NCI-H1417 (cell line): Measurements from ENCODE around the gene NCOA3.
A peak's percentile ranks its signal among the peaks of the same experiment; 100 is the strongest.
"Not testable (repeated sequence)": the region's sequence is repeated elsewhere in the genome, so short reads cannot be mapped to it uniquely, and the experiment has no call there.

Experiments used
- DNase-seq, 3 experiments: peaks; one replicate each; lab custom pipeline; 2025; lab: John Stamatoyannopoulos, UW

The NCOA3 gene

GRCh38 chr20:47501482-47502270, at the start of gene NCOA3:
Gene NCOA3 (plus strand): TSS chr20:47501887. CDS start chr20:47622248, 120,361 bp downstream.
- DNase-seq = peak; percentile 93 to 98 (median 98)

GRCh38 chr20:47452736-47453161, 48.9 kb upstream of the NCOA3 start:
- no peak for DNase-seq

- DNase-seq = no peak
These were observed 48.4 kb upstream of the NCOA3 start for GRCh38 chr20:47453167-47453782.

GRCh38 chr20:47454298-47455132, 47.2 kb upstream of the NCOA3 start:
- no peak for DNase-seq

- DNase-seq = no peak
These were observed 46.3 kb upstream of the NCOA3 start for GRCh38 chr20:47455133-47456040.

GRCh38 chr20:47456041-47456537, 45.6 kb upstream of the NCOA3 start:
- no peak for DNase-seq

- no peak for DNase-seq
These were observed 44.5 kb upstream of the NCOA3 start for GRCh38 chr20:47456952-47457724.

- DNase-seq = not testable (repeated sequence)
These were observed 43.2 kb upstream of the NCOA3 start for GRCh38 chr20:47458280-47459050.

GRCh38 chr20:47459344-47460073, 42.2 kb upstream of the NCOA3 start:
- DNase-seq = no peak

- not testable (repeated sequence) for DNase-seq
These were observed 41.0 kb upstream of the NCOA3 start for GRCh38 chr20:47460761-47461112.

- DNase-seq = no peak
These were observed 40.5 kb upstream of the NCOA3 start for GRCh38 chr20:47461120-47461685.

GRCh38 chr20:47461906-47462305, 39.8 kb upstream of the NCOA3 start:
- DNase-seq = not testable (repeated sequence)

- DNase-seq = peak in 2 of 3 experiments; percentile 6 to 43
These were observed 37.1 kb upstream of the NCOA3 start for GRCh38 chr20:47464380-47465101.

- DNase-seq = no peak
These were observed 36.2 kb upstream of the NCOA3 start for GRCh38 chr20:47465335-47466090.

GRCh38 chr20:47466213-47466612, 35.5 kb upstream of the NCOA3 start:
- no peak for DNase-seq

GRCh38 chr20:47466704-47467459, 34.8 kb upstream of the NCOA3 start:
- no peak for DNase-seq
